Stomach (tissue), 9 donors: ENCODE results near the gene UBR2. TPM values are rescaled to one million over a fixed set of nuclear protein-coding genes. Genes with fewer than 3 reads are reported as not detected.

Experiments
- DNase-seq, 2 donors: peaks; one replicate each; pipeline versions ENCODE4 v3.0.0 to v3.0.0-alpha.2; 2013 to 2019
- H3K27ac ChIP-seq, 5 donors: fragments of 200-600 bp in 4 of 5; sonication (generic) in 4 of 5; one replicate each; pipeline ENCODE4 v1.5.1; 2013 to 2019; ENCODE audit warnings: mild to moderate bottlenecking in 1 of 5, moderate library complexity in 1 of 5
- H3K27me3 ChIP-seq, 3 donors: fragments of 200-600 bp; sonication (generic); one replicate each; pipeline ENCODE4 v1.5.1; 2017 to 2019; ENCODE audit warnings: mixed run types in 1 of 3
- H3K36me3 ChIP-seq, 4 donors: fragments of 200-600 bp; sonication (generic); 1 replicate in 3 of 4; 2 replicates in 1 of 4; pipeline ENCODE4 v1.5.1; 2016 to 2019
- H3K4me1 ChIP-seq, 4 donors: fragments of 200-600 bp; sonication (generic); one replicate each; pipeline ENCODE4 v1.5.1; 2016 to 2019
- H3K4me3 ChIP-seq, 4 donors: fragments of 200-600 bp; sonication (generic) in 3 of 4; one replicate each; pipeline ENCODE4 v1.5.1; 2016 to 2019; ENCODE audit warnings: mild to moderate bottlenecking in 1 of 4
- H3K9me3 ChIP-seq, 4 donors: fragments of 200-600 bp; sonication (generic); one replicate each; pipeline ENCODE4 v1.5.1; 2016 to 2019
- CTCF ChIP-seq, 7 experiments: fragments of 450-650 bp in 4 of 7; fragments of 200-600 bp in 3 of 7; sonication (generic) in 3 of 7; IDR thresholded peaks; one replicate each; pipeline ENCODE4 v1.5.1; 2016 to 2019; ENCODE audit warnings: antibody characterized with exemption in 7 of 7, control low read depth in 2 of 7, mild to moderate bottlenecking in 1 of 7
- EP300 ChIP-seq: sonication (generic); formaldehyde crosslinking; IDR thresholded peaks from one replicate; pipeline ENCODE4 v1.6.1; 2017; ENCODE audit warnings: antibody characterized with exemption
- POLR2A ChIP-seq, 4 donors: fragments of 450-650 bp; IDR thresholded peaks; one replicate each; pipeline ENCODE4 v1.6.1; 2016; ENCODE audit warnings: antibody characterized with exemption in 4 of 4, control low read depth in 2 of 4, mild to moderate bottlenecking in 1 of 4, moderate library complexity in 1 of 4
- POLR2AphosphoS5 ChIP-seq, 3 donors: sonication (generic); formaldehyde crosslinking; IDR thresholded peaks; one replicate each; pipeline ENCODE4 v1.6.1; 2016; ENCODE audit warnings: antibody characterized with exemption in 3 of 3
- WGBS, 5 donors: extraction: QIAGEN DNeasy Blood & Tissue Kit in 3 of 5; methylation state at CpG; one replicate each; pipeline versions ENCODE4 v1.1.5 to v1.1.7; 2013 to 2018; 5-methylcytosine and 5-hydroxymethylcytosine counted together
- intact Hi-C: fragments of 100-400 bp; cut with DNase I; formaldehyde crosslinking; loops from one replicate; pipeline ENCODE4 v1.15.1; 2023; ENCODE audit warnings: low total_unique reads
- polyA plus RNA-seq, 3 donors: library from polyadenylated mRNA; stranded (reverse); fragments of 200-250 nt; gene quantifications; one replicate each; pipeline ENCODE4 v1.2.3, GENCODE V29; 2013
- small RNA-seq, 4 donors: library from RNA; depleted of rRNA; stranded (forward); fragments of <200 nt; gene quantifications; one replicate each; pipeline ENCODE3, GENCODE V24; 2016
- total RNA-seq, 5 donors: library from RNA; depleted of rRNA; stranded (reverse); fragments of >200 nt; gene quantifications; one replicate each; pipeline versions ENCODE4 v1.1.0 to v1.2.3, GENCODE V29; 2014 to 2016
- donor health status: healthy with polysubstance abuse.
- donor health status: Bipolar disorder and iron deficiency.
- donor health status: healthy.

UBR2 gene
- total and polyA plus RNA-seq, 8 donors = 5.1 to 57.1 (median 19.8) TPM

DNA sequence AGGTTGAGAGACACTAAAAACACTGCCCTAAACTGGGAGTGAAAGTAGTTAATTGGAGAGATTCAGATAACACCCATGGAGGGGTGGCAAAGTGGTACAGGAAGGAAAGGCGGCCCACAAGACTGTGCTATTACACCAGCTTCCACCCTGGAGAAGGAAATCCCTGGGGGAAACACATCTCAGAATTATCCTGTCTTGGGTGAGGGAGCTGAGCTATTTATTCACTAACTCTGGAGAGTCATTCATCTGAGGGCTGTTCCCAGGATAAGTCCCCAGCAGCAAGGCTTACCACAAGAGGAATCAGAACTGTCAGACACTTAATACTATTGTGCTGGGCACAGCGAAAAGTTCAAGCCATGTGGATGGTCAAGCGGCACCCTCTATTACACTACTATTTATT lies 172.1 kb downstream of the UBR2 start:
- Histone ChIP-seq H3K9me3 (no peaks in the 10 kb centered on the region), H3K4me3 (no peak overlapping the region), H3K36me3 (no peaks in the 10 kb centered on the region), H3K27me3 (no peaks in the 10 kb centered on the region), H3K27ac (no peak overlapping the region), H3K4me1 (no peaks in the 10 kb centered on the region)
- intact Hi-C loops = no loop called here
- 88 to 96% (median 94%) methylated on average over 3 of the region's 3 CpGs for WGBS, 5 donors
- TF ChIP-seq CTCF (IDR thresholded peaks at IDR 0.05) (no peak), POLR2A (IDR thresholded peaks at IDR 0.05) (no peak), EP300 (no peak), POLR2AphosphoS5 (IDR thresholded peaks at IDR 0.05) (no peak)
- no peak for DNase-seq

- H3K36me3 ChIP-seq = no peaks in the 10 kb centered on the region
- no peak overlapping the region for H3K4me3 ChIP-seq
- H3K4me1 ChIP-seq = peaks cover 15 to 30% (median 23%) of the 10 kb centered on the region in 4 donors
- intact Hi-C loops = no loop called here
- no peaks in the 10 kb centered on the region for H3K9me3 ChIP-seq
- 48 to 62% (median 52%) methylated on average over 3 of the region's 3 CpGs for WGBS, 5 donors
- H3K27ac ChIP-seq = no peak overlapping the region
- no peak for DNase-seq
- TF ChIP-seq POLR2AphosphoS5 (IDR thresholded peaks at IDR 0.05) (no peak), CTCF (IDR thresholded peaks at IDR 0.05) (no peak), POLR2A (IDR thresholded peaks at IDR 0.05) (no peak), EP300 (no peak)
- H3K27me3 ChIP-seq = no peaks in the 10 kb centered on the region
Observed at GRCh38 chr6:42740725-42741124, 176.9 kb downstream of the UBR2 start.

GRCh38 chr6:42742116-42742894 lies 178.5 kb downstream of the UBR2 start:
- DNase-seq = peak in 1 of 2 donors; percentile 67
- intact Hi-C loops = no loop called here

More at GRCh38 chr6:42742116-42742894, 178.5 kb downstream of the UBR2 start:
- Histone ChIP-seq H3K27ac (peak overlapping the region in 1 of 5 donors; percentile 14), H3K27me3 (no peaks in the 10 kb centered on the region), H3K36me3 (no peaks in the 10 kb centered on the region), H3K9me3 (no peaks in the 10 kb centered on the region), H3K4me1 (peaks cover 15 to 30% (median 24%) of the 10 kb centered on the region in 4 donors), H3K4me3 (no peak overlapping the region)
- TF ChIP-seq POLR2A (IDR thresholded peaks at IDR 0.05) (no peak), CTCF (IDR thresholded peaks at IDR 0.05) (no peak), POLR2AphosphoS5 (IDR thresholded peaks at IDR 0.05) (no peak), EP300 (no peak)
- 56 to 73% (median 72%) methylated on average over 5 of the region's 5 CpGs for WGBS, 5 donors

Small RNA genes within 50 kb of the gene (small RNA-seq; reads per million reads assigned to genes)
- 0 reads per million in 4 donors for gene RNU6-890P

Other genes with a start within 250 kb of the UBR2 start
- gene TRERF1, start 112.1 kb upstream of the UBR2 start, total RNA-seq = 1 to 10 TPM; 4.1 to 8.1 (median 5.9) TPM
- gene TRERF1, start 112.1 kb upstream of the UBR2 start, polyA plus RNA-seq = 1 to 10 TPM; 2.1 to 4.1 (median 2.1) TPM
- gene PRPH2, start 158.6 kb downstream of the UBR2 start, total RNA-seq = 1 to 10 TPM in 2 of 5 donors, under 1 TPM in 1, not detected in 2; 0.43 to 4.0 (median 1.2) TPM
- under 1 TPM; 0.38 to 0.92 (median 0.75) TPM for gene PRPH2, start 158.6 kb downstream of the UBR2 start, polyA plus RNA-seq
- gene TBCC, start 182.1 kb downstream of the UBR2 start, total RNA-seq = 10 to 100 TPM; 14.2 to 33.0 (median 15.2) TPM
- 10 to 100 TPM; 16.9 to 24.6 (median 19.6) TPM for gene TBCC, start 182.1 kb downstream of the UBR2 start, polyA plus RNA-seq
- gene BICRAL, start 218.0 kb downstream of the UBR2 start, total RNA-seq = 10 to 100 TPM in 3 of 5 donors, 1 to 10 TPM in 2; 2.9 to 23.2 (median 11.1) TPM
- gene BICRAL, start 218.0 kb downstream of the UBR2 start, polyA plus RNA-seq = 1 to 10 TPM; 2.8 to 4.7 (median 3.1) TPM